Body of pancreas (tissue), 4 donors: Measurements from ENCODE around the gene TENT5C.

Experiments
- POLR2A ChIP-seq, 3 donors: fragments of 450-650 bp; IDR thresholded peaks; one replicate each; pipeline ENCODE4 v1.6.1; 2016; ENCODE audit warnings: antibody characterized with exemption in 3 of 3, mild to moderate bottlenecking in 2 of 3
- TF ChIP-seq, protein P1 (sequence below), 7 experiments: fragments of 450-650 bp in 4 of 7; fragments of 200-600 bp in 3 of 7; sonication (generic) in 3 of 7; IDR thresholded peaks; one replicate each; pipeline ENCODE4 v1.5.1; 2016 to 2019; ENCODE audit warnings: antibody characterized with exemption in 7 of 7

DNA sequence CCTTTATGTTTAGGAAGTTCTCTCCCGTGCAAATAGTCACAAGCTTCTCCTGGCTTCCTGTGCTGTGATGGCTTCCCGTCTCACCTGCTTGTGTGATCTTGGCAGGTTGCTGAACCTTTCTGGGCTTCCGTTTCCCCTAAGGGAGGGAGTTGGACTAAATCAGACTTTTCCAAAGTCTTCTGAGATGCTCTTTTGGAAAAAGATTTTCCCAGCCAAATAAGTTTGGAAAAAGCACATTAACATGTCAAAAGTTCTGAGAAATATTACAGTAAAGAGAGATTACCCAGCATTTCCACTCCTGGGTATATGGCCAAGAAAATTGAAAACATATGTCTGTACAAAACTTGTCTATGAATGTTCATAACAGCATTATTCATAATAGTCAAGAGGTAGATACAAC is 36.0 kb upstream of the TENT5C start:
- no peak for TF ChIP-seq POLR2A (IDR thresholded peaks at IDR 0.05)
- TF ChIP-seq, protein P1, sequence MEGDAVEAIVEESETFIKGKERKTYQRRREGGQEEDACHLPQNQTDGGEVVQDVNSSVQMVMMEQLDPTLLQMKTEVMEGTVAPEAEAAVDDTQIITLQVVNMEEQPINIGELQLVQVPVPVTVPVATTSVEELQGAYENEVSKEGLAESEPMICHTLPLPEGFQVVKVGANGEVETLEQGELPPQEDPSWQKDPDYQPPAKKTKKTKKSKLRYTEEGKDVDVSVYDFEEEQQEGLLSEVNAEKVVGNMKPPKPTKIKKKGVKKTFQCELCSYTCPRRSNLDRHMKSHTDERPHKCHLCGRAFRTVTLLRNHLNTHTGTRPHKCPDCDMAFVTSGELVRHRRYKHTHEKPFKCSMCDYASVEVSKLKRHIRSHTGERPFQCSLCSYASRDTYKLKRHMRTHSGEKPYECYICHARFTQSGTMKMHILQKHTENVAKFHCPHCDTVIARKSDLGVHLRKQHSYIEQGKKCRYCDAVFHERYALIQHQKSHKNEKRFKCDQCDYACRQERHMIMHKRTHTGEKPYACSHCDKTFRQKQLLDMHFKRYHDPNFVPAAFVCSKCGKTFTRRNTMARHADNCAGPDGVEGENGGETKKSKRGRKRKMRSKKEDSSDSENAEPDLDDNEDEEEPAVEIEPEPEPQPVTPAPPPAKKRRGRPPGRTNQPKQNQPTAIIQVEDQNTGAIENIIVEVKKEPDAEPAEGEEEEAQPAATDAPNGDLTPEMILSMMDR (IDR thresholded peaks at IDR 0.05): no peak
